Transverse colon (tissue), 4 donors: ENCODE results near the gene RBBP8NL.

Experiments used
- POLR2A ChIP-seq: fragments of 450-650 bp; IDR thresholded peaks from one replicate; pipeline ENCODE4 v1.6.1; 2016; ENCODE audit warnings: antibody characterized with exemption, mild to moderate bottlenecking, moderate library complexity
- POLR2AphosphoS5 ChIP-seq, 3 donors: sonication (generic); formaldehyde crosslinking; IDR thresholded peaks; one replicate each; pipeline ENCODE4 v1.6.1; 2016; ENCODE audit warnings: antibody characterized with exemption in 3 of 3
- TF ChIP-seq, protein P1 (sequence below), 5 experiments: fragments of 200-600 bp in 3 of 5; fragments of 450-650 bp in 2 of 5; sonication (generic) in 3 of 5; IDR thresholded peaks; 1 replicate in 2 of 5; 2 replicates in 3 of 5; pipeline ENCODE4 v1.5.1; 2016 to 2017; ENCODE audit warnings: antibody characterized with exemption in 5 of 5, inconsistent platforms in 3 of 5, mild to moderate bottlenecking in 2 of 5, moderate library complexity in 1 of 5

DNA sequence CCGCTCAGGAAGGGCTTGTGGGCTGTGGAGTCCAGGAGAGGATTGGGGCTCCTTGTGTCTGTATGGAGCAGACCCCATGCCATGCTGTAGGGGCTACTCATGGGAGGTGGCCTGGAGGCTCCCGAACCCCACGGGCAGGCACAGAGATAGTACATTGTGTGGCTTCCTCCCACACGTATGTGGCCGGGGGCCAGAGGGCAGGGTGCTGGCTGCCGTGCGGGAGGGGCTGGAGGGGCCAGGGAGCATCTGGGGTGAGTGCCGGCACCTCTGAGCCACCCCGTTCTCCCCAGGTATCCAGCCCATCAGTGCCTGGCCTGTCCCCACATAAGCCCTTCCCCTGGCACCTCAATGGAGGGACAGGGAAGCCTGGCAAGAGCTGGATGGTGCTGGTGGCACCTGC lies 7.6 kb downstream of the RBBP8NL start:
- TF ChIP-seq, protein P1, sequence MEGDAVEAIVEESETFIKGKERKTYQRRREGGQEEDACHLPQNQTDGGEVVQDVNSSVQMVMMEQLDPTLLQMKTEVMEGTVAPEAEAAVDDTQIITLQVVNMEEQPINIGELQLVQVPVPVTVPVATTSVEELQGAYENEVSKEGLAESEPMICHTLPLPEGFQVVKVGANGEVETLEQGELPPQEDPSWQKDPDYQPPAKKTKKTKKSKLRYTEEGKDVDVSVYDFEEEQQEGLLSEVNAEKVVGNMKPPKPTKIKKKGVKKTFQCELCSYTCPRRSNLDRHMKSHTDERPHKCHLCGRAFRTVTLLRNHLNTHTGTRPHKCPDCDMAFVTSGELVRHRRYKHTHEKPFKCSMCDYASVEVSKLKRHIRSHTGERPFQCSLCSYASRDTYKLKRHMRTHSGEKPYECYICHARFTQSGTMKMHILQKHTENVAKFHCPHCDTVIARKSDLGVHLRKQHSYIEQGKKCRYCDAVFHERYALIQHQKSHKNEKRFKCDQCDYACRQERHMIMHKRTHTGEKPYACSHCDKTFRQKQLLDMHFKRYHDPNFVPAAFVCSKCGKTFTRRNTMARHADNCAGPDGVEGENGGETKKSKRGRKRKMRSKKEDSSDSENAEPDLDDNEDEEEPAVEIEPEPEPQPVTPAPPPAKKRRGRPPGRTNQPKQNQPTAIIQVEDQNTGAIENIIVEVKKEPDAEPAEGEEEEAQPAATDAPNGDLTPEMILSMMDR (IDR thresholded peaks at IDR 0.05) = no peak
- TF ChIP-seq POLR2AphosphoS5 (IDR thresholded peaks at IDR 0.05) (no peak), POLR2A (no peak)
